ENCODE data around the gene MFN2.

Gene MFN2

DNA sequence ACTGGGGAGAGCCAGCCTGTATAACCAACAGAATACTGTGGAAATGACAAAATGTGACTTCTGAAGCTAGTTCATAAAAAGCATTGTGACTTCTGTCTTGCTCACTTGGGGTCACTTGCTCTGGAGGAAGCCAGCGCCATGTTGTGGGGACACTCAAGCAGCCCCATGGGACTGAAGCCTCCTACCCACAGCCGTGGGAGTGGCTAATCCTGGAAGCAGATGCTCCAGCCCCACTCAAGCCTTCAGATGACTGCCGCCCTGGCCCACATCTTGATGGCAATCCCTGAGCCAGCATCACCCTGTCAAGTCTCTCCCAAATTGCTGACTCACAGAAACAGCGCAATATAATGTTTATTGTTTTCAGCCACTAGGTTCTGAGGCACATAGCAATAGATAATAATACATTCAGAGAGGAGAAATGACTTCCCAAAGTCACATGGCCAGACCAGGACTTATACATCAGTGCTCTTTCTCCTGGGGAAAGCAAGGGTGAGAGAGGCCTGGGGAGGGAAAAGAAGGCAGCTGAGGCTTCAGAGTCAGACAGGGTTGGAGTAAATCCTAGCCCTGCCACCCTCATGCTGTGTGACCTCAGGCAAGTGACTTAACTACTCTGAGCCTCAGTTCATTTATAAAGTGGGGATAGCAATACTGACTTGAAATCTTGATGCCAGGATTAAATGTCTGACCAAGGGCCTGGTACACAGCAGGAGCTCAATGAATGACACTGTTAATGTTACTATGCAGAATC lies 77.9 kb downstream of the MFN2 start:
- no peaks in the 10 kb centered on the region for H3K9me3 Mint-ChIP-seq
- H3K4me3 Mint-ChIP-seq = no peak overlapping the region
- H3K36me3 Mint-ChIP-seq (ENCODE audit: insufficient read depth) = no peaks in the 10 kb centered on the region
- DNase-seq (no peak), ATAC-seq (replicated peaks) (no peak)
- H3K27ac Mint-ChIP-seq = no peak overlapping the region
- peaks cover 18 to 60% of the 10 kb centered on the region in 2 donors for H3K27me3 Mint-ChIP-seq
- peaks cover 3 to 15% of the 10 kb centered on the region in 2 donors for H3K4me1 Mint-ChIP-seq (ENCODE audit: low read depth in 2 of 2)

- DNase-seq (no peak), ATAC-seq (replicated peaks) (no peak)
- peaks cover 12 to 23% of the 10 kb centered on the region in 2 donors for H3K4me1 Mint-ChIP-seq (ENCODE audit: low read depth in 2 of 2)
- no peaks in the 10 kb centered on the region for H3K9me3 Mint-ChIP-seq
- H3K27me3 Mint-ChIP-seq = peaks cover 26 to 71% of the 10 kb centered on the region in 2 donors
- H3K4me3 Mint-ChIP-seq = no peak overlapping the region
- H3K27ac Mint-ChIP-seq = peak overlapping the region in 1 of 2 donors; percentile 15
- no peaks in the 10 kb centered on the region for H3K36me3 Mint-ChIP-seq (ENCODE audit: insufficient read depth)
Observed at GRCh38 chr1:12059226-12059625, 79.0 kb downstream of the MFN2 start.

DNA sequence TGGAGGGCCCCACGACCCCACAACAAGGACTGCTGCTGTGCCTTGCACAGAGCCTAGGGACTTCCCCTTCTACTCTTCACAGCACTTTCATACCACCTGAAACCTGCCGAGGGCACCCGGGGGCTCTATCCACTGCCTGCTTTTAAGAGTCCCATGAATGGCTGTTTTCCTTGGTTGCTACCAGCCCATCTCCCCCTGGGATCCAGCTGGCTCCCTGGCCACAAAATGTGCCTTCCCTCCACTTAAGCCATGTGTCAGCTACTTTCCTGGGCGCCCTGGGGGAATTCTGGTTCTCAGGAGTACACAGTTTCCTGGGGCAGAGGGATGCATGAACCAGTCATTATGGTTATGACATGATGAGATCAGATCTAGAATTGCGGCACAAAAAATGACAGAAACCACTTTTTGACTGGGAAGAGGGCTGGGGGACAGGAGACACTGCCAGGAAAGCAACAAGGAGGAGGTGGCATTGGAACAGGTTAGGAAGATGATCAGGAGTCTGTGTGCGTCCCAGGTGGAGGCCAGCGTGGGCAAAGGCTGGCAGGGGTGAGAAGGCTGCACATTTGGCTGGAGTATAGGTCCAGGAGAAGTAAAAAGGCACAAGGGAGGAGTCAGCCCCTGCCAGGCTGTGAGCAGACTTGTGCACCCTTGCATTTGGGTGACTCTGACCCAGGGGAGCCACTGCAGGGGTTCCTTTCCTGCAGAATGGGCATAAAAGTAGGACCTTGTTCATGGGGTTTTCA lies 79.6 kb downstream of the MFN2 start:
- H3K4me1 Mint-ChIP-seq (ENCODE audit: low read depth in 2 of 2) = peaks cover 18 to 27% of the 10 kb centered on the region in 2 donors
- no peak overlapping the region for H3K4me3 Mint-ChIP-seq
- ATAC-seq (replicated peaks) = no peak
- no peak for DNase-seq
- no peaks in the 10 kb centered on the region for H3K36me3 Mint-ChIP-seq (ENCODE audit: insufficient read depth)
- H3K9me3 Mint-ChIP-seq = no peaks in the 10 kb centered on the region
- H3K27ac Mint-ChIP-seq = peak overlapping the region in 1 of 2 donors; percentile 15
- peaks cover 32 to 78% of the 10 kb centered on the region in 2 donors for H3K27me3 Mint-ChIP-seq

DNA sequence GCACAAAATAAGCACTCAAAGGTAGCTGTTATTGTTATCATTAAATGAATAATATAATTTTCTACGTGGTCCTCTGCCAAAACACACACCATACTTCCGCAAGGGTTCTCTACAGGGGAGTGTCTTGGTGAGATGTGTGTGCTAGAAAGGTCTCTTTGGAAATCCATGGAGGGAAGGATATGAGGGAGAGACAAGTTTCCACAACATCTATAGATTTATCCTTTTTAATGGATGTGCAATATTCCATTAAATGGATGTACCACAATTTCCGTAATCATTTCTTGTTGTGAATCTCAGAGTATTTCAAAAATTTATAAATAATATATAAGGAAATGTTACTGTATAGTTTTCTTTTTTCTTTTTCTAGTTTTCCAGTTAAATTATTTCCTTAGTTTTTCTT lies 80.3 kb downstream of the MFN2 start:
- Mint-ChIP-seq H3K4me3 (no peak overlapping the region), H3K27me3 (peaks cover 33 to 81% of the 10 kb centered on the region in 2 donors), H3K9me3 (no peaks in the 10 kb centered on the region), H3K27ac (no peak overlapping the region), H3K4me1 (ENCODE audit: low read depth in 2 of 2) (peaks cover 19 to 25% of the 10 kb centered on the region in 2 donors), H3K36me3 (ENCODE audit: insufficient read depth) (no peaks in the 10 kb centered on the region)
- DNase-seq (no peak), ATAC-seq (replicated peaks) (no peak)
